ENCODE results near the gene LSMEM2.
A peak's percentile ranks its signal among the peaks of the same experiment; 100 is the strongest.

The LSMEM2 gene

GRCh38 chr3:50325497-50326181 is 46.8 kb downstream of the LSMEM2 start:
- Histone ChIP-seq H3K36me3 (ENCODE audit: insufficient read depth, low read length) (peaks cover 15% of the 10 kb centered on the region; the same call in 1 of the 2 replicates), H3K4me2 (ENCODE audit: low read depth, low read length, poor library complexity, severe bottlenecking) (no peak overlapping the region), H3K9ac (ENCODE audit: low read depth, low read length, poor library complexity, severe bottlenecking) (no peak overlapping the region)

GRCh38 chr3:50326182-50326541 is 47.3 kb downstream of the LSMEM2 start:
- H4K20me1 ChIP-seq (ENCODE audit: insufficient read depth, low read length, poor library complexity, severe bottlenecking), result peaks cover 31% of the 10 kb centered on the region
- TF ChIP-seq EZH2phosphoT487 (IDR thresholded peaks at IDR 0.05; ENCODE audit: borderline replicate concordance) (no peak), CTCF (conservative IDR thresholded peaks at IDR 0.05; ENCODE audit: low read length) (no peak)
- H3K9ac ChIP-seq (ENCODE audit: low read depth, low read length, poor library complexity, severe bottlenecking), result peak overlapping the region; percentile 82
- H2AFZ ChIP-seq (ENCODE audit: low read length), result no peak overlapping the region
- H3K4me2 ChIP-seq (ENCODE audit: low read depth, low read length, poor library complexity, severe bottlenecking), result peak overlapping the region; percentile 95
- peaks cover 20% of the 10 kb centered on the region for H3K36me3 ChIP-seq (ENCODE audit: insufficient read depth, low read length)
- peaks cover 31% of the 10 kb centered on the region for H3K79me2 ChIP-seq (ENCODE audit: insufficient read depth, low read length)
- peaks cover 15% of the 10 kb centered on the region for H3K4me1 ChIP-seq (ENCODE audit: insufficient read depth, low read length, poor library complexity, severe bottlenecking)
- no peaks in the 10 kb centered on the region for H3K9me2 ChIP-seq (replicated peaks; ENCODE audit: low read depth, low read length)
- H3K27me3 ChIP-seq (ENCODE audit: insufficient read depth, low read length, poor library complexity, severe bottlenecking), result no peaks in the 10 kb centered on the region
- peaks cover 9% of the 10 kb centered on the region for H3F3A ChIP-seq (ENCODE audit: low read depth)
- no peak overlapping the region for H3K4me3 ChIP-seq (ENCODE audit: low read length, poor library complexity, severe bottlenecking)
- H3K9me3 ChIP-seq (ENCODE audit: insufficient read depth, low read depth, low read length), result no peaks in the 10 kb centered on the region

More at GRCh38 chr3:50325497-50326181, 46.8 kb downstream of the LSMEM2 start:
- H3F3A ChIP-seq (ENCODE audit: low read depth), result peaks cover 9% of the 10 kb centered on the region
- peaks cover 15% of the 10 kb centered on the region for H3K4me1 ChIP-seq (ENCODE audit: insufficient read depth, low read length, poor library complexity, severe bottlenecking)
- H3K9me3 ChIP-seq (ENCODE audit: insufficient read depth, low read depth, low read length), result no peaks in the 10 kb centered on the region
- no peak overlapping the region for H3K4me3 ChIP-seq (ENCODE audit: low read length, poor library complexity, severe bottlenecking)
- H4K20me1 ChIP-seq (ENCODE audit: insufficient read depth, low read length, poor library complexity, severe bottlenecking), result peaks cover 26% of the 10 kb centered on the region
- H3K27me3 ChIP-seq (ENCODE audit: insufficient read depth, low read length, poor library complexity, severe bottlenecking), result no peaks in the 10 kb centered on the region
- no peak for TF ChIP-seq EZH2phosphoT487 (IDR thresholded peaks at IDR 0.05; ENCODE audit: borderline replicate concordance)
- no peak for TF ChIP-seq CTCF (conservative IDR thresholded peaks at IDR 0.05; ENCODE audit: low read length)
- H2AFZ ChIP-seq (ENCODE audit: low read length), result no peak overlapping the region
- H3K79me2 ChIP-seq (ENCODE audit: insufficient read depth, low read length), result peaks cover 27% of the 10 kb centered on the region
- H3K9me2 ChIP-seq (replicated peaks; ENCODE audit: low read depth, low read length), result no peaks in the 10 kb centered on the region

- peaks cover 15% of the 10 kb centered on the region for H3K4me1 ChIP-seq (ENCODE audit: insufficient read depth, low read length, poor library complexity, severe bottlenecking)
Measured at GRCh38 chr3:50327129-50327528, 48.2 kb downstream of the LSMEM2 start.

More at GRCh38 chr3:50327129-50327528, 48.2 kb downstream of the LSMEM2 start:
- Histone ChIP-seq H3K27me3 (ENCODE audit: insufficient read depth, low read length, poor library complexity, severe bottlenecking) (no peaks in the 10 kb centered on the region), H3K9me3 (ENCODE audit: insufficient read depth, low read depth, low read length) (no peaks in the 10 kb centered on the region), H3K36me3 (ENCODE audit: insufficient read depth, low read length) (peaks cover 30% of the 10 kb centered on the region), H3K9ac (ENCODE audit: low read depth, low read length, poor library complexity, severe bottlenecking) (peak overlapping the region; percentile 82), H3F3A (ENCODE audit: low read depth) (peaks cover 9% of the 10 kb centered on the region), H3K4me2 (ENCODE audit: low read depth, low read length, poor library complexity, severe bottlenecking) (peak overlapping the region; percentile 95), H3K4me3 (ENCODE audit: low read length, poor library complexity, severe bottlenecking) (peak overlapping the region; percentile 94), H2AFZ (ENCODE audit: low read length) (no peak overlapping the region), H4K20me1 (ENCODE audit: insufficient read depth, low read length, poor library complexity, severe bottlenecking) (peaks cover 41% of the 10 kb centered on the region), H3K9me2 (replicated peaks; ENCODE audit: low read depth, low read length) (no peaks in the 10 kb centered on the region), H3K79me2 (ENCODE audit: insufficient read depth, low read length) (peaks cover 41% of the 10 kb centered on the region)
- TF ChIP-seq EZH2phosphoT487 (IDR thresholded peaks at IDR 0.05; ENCODE audit: borderline replicate concordance) (no peak), CTCF (conservative IDR thresholded peaks at IDR 0.05; ENCODE audit: low read length) (no peak)

All from Loucy (cell line).